Panc1 (cell line): ENCODE measurements around the gene PLEKHO2. TPM values are rescaled to one million over a fixed set of nuclear protein-coding genes. Genes with fewer than 3 reads are reported as not detected.
A peak's percentile ranks its signal among the peaks of the same experiment; 100 is the strongest.

Experiments
- ATAC-seq: fragments of 200-7000 bp; cut with Tn5 transposase; 2 replicates; pipeline ENCODE4 v1.9.1; 2020; ENCODE audit warnings: mild to moderate bottlenecking, moderate library complexity
- BruUV-seq: library from RNA; stranded (reverse); fragments of 400-500 nt; replicated peaks from 2 replicates; lab custom pipeline; 2021; lab: Mats Ljungman, UMichigan
- CTCF ChIA-PET: fragments of 300-600 bp; sonication (Branson Sonifier 250); formaldehyde crosslinking; loops from one replicate; lab custom pipeline; 2022; ENCODE audit warnings: antibody characterized with exemption; lab: Charles Lee
- POLR2A ChIA-PET: fragments of 300-600 bp; sonication (Branson Sonifier 250); formaldehyde crosslinking; loops from one replicate; lab custom pipeline; 2022; ENCODE audit warnings: antibody characterized with exemption; lab: Charles Lee
- DNase-seq: peaks from one replicate; pipeline ENCODE4 v3.0.0-alpha.2; 2010; ENCODE audit warnings: low read depth, low spot score
- H3K27ac ChIP-seq: 2 replicates; pipeline ENCODE4 v1.5.1; 2011; ENCODE audit warnings: mild to moderate bottlenecking, low read length, inconsistent platforms
- H3K27me3 ChIP-seq: fragments of 200-500 bp; sonication (Bioruptor generic); 2 replicates; pipeline ENCODE4 v1.6.0; 2014; ENCODE audit warnings: low read length, inconsistent platforms; ENCODE audit not compliant: control insufficient read depth, insufficient read depth
- H3K36me3 ChIP-seq: fragments of 200-500 bp; sonication (Bioruptor generic); 2 replicates; pipeline ENCODE4 v1.5.1; 2014; ENCODE audit warnings: inconsistent platforms, mild to moderate bottlenecking, low read length, moderate library complexity; ENCODE audit not compliant: control insufficient read depth, insufficient read depth
- H3K4me1 ChIP-seq: 2 replicates; pipeline ENCODE4 v1.5.1; 2011; ENCODE audit warnings: inconsistent platforms, mild to moderate bottlenecking, low read length, moderate library complexity; ENCODE audit not compliant: control insufficient read depth, insufficient read depth
- H3K4me3 ChIP-seq, 2 experiments: 2 replicates each; pipeline ENCODE4 v1.5.1; 2011 to 2012; ENCODE audit warnings: low read depth in 2 of 2, low read length in 2 of 2, mild to moderate bottlenecking in 2 of 2, inconsistent platforms in 1 of 2, moderate library complexity in 1 of 2
- H3K9me3 ChIP-seq: fragments of 200-500 bp; sonication (Bioruptor generic); 2 replicates; pipeline ENCODE4 v1.5.1; 2014; ENCODE audit warnings: low read depth, mild to moderate bottlenecking, inconsistent platforms, low read length, moderate library complexity; ENCODE audit not compliant: control insufficient read depth, insufficient read depth
- SIN3A ChIP-seq: IDR thresholded peaks from 2 replicates; pipeline ENCODE4 v1.6.1; 2012; ENCODE audit warnings: low read depth, mild to moderate bottlenecking, low read length, moderate library complexity, borderline replicate concordance; ENCODE audit not compliant: insufficient read depth
- TCF7L2 ChIP-seq: IDR thresholded peaks from 2 replicates; pipeline ENCODE4 v1.6.1; 2011; ENCODE audit warnings: mild to moderate bottlenecking, low read depth, low read length, inconsistent platforms
- in situ Hi-C: cut with HindIII; loops from 2 replicates; pipeline ENCODE4 v1.10.0; 2016; ENCODE audit warnings: low sequenced_read_pairs, low pct_unique_long_range_greater_than_20kb
- intact Hi-C: fragments of 100-400 bp; cut with micrococcal nuclease; formaldehyde crosslinking; loops from one replicate; pipeline ENCODE4 v1.10.0; 2022; ENCODE audit not compliant: unreplicated experiment
- total RNA-seq: library from RNA; stranded (reverse); gene quantifications from one replicate; pipeline ENCODE4 v1.2.1, GENCODE V29; 2021; ENCODE audit not compliant: unreplicated experiment
- TF ChIP-seq, protein P1 (sequence below): fragments of 450-650 bp; IDR thresholded peaks from 2 replicates; pipeline ENCODE4 v1.5.1; 2017; ENCODE audit warnings: mild to moderate bottlenecking

PLEKHO2 gene
- total RNA-seq, 1 experiment from 2014 or later, result 11.1 TPM

DNA sequence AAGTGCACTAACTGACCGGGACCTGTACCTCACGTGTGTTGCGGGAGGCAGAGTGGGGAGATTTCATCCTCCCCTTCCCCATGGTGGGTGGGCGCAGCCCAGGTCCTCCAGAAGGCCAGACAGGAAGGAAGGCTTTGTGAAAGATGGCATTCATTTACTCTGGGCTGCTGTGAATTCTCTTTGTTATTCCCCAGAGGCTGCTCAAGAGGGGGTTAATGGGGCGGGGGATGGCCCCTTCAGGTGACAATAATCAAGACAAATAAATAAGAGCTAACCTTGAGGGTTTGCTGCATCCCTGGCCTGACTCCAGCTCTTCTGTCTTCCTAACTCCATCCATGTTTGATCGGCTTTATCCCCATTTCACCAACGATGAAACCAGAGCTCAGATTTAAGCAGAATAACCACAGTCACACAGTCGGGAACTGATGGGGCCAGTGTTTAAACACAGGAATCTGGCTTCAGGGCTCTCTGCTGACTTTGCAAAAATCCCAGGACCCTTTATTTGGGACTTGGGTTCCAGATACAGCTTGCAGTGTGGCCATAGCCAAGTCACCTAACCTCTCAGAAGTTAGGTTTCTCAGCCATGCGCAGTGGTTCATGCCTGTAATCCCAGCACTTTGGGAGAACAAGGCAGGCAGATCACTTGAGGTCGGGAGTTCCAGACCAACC lies 32.8 kb upstream of the PLEKHO2 start:
- H3K27ac ChIP-seq, result no peak overlapping the region
- no peaks in the 10 kb centered on the region for H3K36me3 ChIP-seq
- TF ChIP-seq, protein P1, sequence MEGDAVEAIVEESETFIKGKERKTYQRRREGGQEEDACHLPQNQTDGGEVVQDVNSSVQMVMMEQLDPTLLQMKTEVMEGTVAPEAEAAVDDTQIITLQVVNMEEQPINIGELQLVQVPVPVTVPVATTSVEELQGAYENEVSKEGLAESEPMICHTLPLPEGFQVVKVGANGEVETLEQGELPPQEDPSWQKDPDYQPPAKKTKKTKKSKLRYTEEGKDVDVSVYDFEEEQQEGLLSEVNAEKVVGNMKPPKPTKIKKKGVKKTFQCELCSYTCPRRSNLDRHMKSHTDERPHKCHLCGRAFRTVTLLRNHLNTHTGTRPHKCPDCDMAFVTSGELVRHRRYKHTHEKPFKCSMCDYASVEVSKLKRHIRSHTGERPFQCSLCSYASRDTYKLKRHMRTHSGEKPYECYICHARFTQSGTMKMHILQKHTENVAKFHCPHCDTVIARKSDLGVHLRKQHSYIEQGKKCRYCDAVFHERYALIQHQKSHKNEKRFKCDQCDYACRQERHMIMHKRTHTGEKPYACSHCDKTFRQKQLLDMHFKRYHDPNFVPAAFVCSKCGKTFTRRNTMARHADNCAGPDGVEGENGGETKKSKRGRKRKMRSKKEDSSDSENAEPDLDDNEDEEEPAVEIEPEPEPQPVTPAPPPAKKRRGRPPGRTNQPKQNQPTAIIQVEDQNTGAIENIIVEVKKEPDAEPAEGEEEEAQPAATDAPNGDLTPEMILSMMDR, result no peak
- TF ChIP-seq TCF7L2, result no peak
- no peak for TF ChIP-seq SIN3A
- ChIA-PET POLR2A (no interaction called here), CTCF (interaction anchor here (0.5 to 2.3 kb wide), 14 partner anchors 24 to 571 kb away, joined by 3 to 12 read pairs (median 4); no protein-coding TSS in a partner anchor)
- in situ Hi-C loops (no loop called here), intact Hi-C loops (no loop called here)
- no peak overlapping the region for H3K4me3 ChIP-seq
- H3K4me1 ChIP-seq, result no peaks in the 10 kb centered on the region
- no TSS peak for BruUV-seq
- ATAC-seq (no peak), DNase-seq (no peak)
- H3K9me3 ChIP-seq, result no peaks in the 10 kb centered on the region
- no peaks in the 10 kb centered on the region for H3K27me3 ChIP-seq

DNA sequence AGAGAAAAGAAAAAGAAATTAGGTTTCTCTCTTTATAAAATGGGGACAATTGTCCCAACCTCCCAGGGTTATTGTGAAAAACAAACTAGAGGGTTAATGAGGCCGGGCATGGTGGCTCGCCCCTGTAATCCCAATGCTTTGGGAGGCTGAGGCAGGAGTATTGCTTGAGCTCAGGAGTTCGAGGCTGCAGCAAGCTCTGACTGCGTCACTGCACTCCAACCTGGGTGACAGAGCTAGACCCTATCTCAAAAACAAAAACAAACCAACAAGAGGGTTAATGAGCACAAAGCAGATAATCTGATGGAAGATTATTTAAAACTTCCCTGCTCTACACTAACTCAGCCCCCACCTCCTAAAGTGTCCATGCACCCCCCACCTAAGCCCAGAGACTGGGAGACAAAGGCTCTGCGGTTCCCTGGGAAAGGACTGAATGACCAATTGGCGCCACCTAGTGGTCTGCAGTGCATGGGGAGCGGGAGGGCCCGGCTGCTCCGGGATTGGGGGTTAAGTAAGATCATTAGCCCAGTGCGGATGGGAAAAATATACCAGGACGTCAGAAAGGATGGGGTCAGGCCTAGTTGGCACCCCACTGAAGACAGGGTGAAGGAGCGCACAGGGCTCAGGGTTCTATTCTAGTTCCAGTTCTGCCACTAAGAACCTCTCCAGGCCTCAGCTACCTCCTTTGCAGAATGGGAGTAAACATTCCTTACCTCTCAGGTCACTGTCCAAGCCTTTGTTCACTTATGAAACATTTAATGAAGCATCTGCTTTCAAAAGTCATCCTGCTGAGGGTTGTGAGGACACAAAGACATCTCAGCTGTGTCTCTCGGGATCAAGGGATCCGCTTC lies 31.8 kb upstream of the PLEKHO2 start:
- H3K4me3 ChIP-seq, result no peak overlapping the region
- intact Hi-C loops (loop anchor here (1.0 kb wide), 1 partner anchor 79 kb away; no protein-coding TSS in a partner anchor), in situ Hi-C loops (no loop called here)
- DNase-seq, result no peak
- BruUV-seq, result no TSS peak
- H3K36me3 ChIP-seq, result no peaks in the 10 kb centered on the region
- POLR2A ChIA-PET, result interaction anchor here (0.7 to 1.0 kb wide), 2 partner anchors 18 to 27 kb away, joined by 3 to 6 read pairs; no protein-coding TSS in a partner anchor
- H3K27me3 ChIP-seq, result no peaks in the 10 kb centered on the region
- TF ChIP-seq TCF7L2, result no peak
- TF ChIP-seq, protein P1, result peak; percentile 96
- H3K27ac ChIP-seq, result no peak overlapping the region
- H3K9me3 ChIP-seq, result no peaks in the 10 kb centered on the region
- ATAC-seq, result peak; percentile 90
- H3K4me1 ChIP-seq, result no peaks in the 10 kb centered on the region
- CTCF ChIA-PET, result interaction anchor here (0.6 to 1.7 kb wide), 15 partner anchors 13 to 572 kb away, joined by 3 to 12 read pairs (median 4); no protein-coding TSS in a partner anchor
